ENCODE results near the gene COL15A1.

GRCh38 chr9:99060621-99061020 lies 116.9 kb downstream of the COL15A1 start:
- TF ChIP-seq CTCF (IDR thresholded peaks at IDR 0.05; ENCODE audit: low read depth, low read length) (no peak), POLR2A (IDR thresholded peaks at IDR 0.05; ENCODE audit: extremely low read depth, insufficient read length) (no peak)
